Sigmoid colon (tissue), 4 donors: ENCODE results near the gene SIRPB2.

Experiments used
- CTCF ChIP-seq, 4 experiments: fragments of 450-650 bp in 3 of 4; fragments of 200-600 bp in 1 of 4; IDR thresholded peaks; one replicate each; pipeline ENCODE4 v1.5.1; 2016 to 2019; ENCODE audit warnings: antibody characterized with exemption in 4 of 4, mild to moderate bottlenecking in 3 of 4, moderate library complexity in 2 of 4
- EP300 ChIP-seq, 4 donors: sonication (generic); formaldehyde crosslinking; IDR thresholded peaks; one replicate each; pipeline ENCODE4 v1.6.1; 2017; ENCODE audit warnings: antibody characterized with exemption in 4 of 4

GRCh38 chr20:1448081-1448620, 43.1 kb downstream of the SIRPB2 start:
- TF ChIP-seq CTCF (IDR thresholded peaks at IDR 0.05): no peak
- TF ChIP-seq EP300 (IDR thresholded peaks at IDR 0.05): no peak
